SIG-M5 treated with dmso at 0.1 percent for 504 hours (cell line): ENCODE results near the gene HEXIM1.
"Not testable (repeated sequence)": the region's sequence is repeated elsewhere in the genome, so short reads cannot be mapped to it uniquely, and the experiment has no call there.

Source experiments
- DNase-seq: peaks from one replicate; lab custom pipeline; 2025; ENCODE audit not compliant: unreplicated experiment; lab: John Stamatoyannopoulos, UW

The HEXIM1 gene

GRCh38 chr17:45112559-45113423 is 35.5 kb upstream of the HEXIM1 start:
- DNase-seq = no peak

GRCh38 chr17:45113424-45113754 is 34.9 kb upstream of the HEXIM1 start:
- DNase-seq = no peak

GRCh38 chr17:45114117-45114932 is 34.0 kb upstream of the HEXIM1 start:
- no peak for DNase-seq

- no peak for DNase-seq
Measured at GRCh38 chr17:45115015-45115625, 33.2 kb upstream of the HEXIM1 start.

- DNase-seq = no peak
Measured at GRCh38 chr17:45115871-45116270, 32.4 kb upstream of the HEXIM1 start.

GRCh38 chr17:45116434-45117016 is 31.8 kb upstream of the HEXIM1 start:
- DNase-seq = no peak

- DNase-seq = no peak
Measured at GRCh38 chr17:45117334-45117733, 30.9 kb upstream of the HEXIM1 start.

GRCh38 chr17:45117848-45118646 is 30.2 kb upstream of the HEXIM1 start:
- DNase-seq = no peak

GRCh38 chr17:45118691-45119090 is 29.6 kb upstream of the HEXIM1 start:
- no peak for DNase-seq

GRCh38 chr17:45119964-45120363 is 28.3 kb upstream of the HEXIM1 start:
- no peak for DNase-seq

- no peak for DNase-seq
Measured at GRCh38 chr17:45120558-45120957, 27.7 kb upstream of the HEXIM1 start.

- no peak for DNase-seq
Measured at GRCh38 chr17:45121055-45121454, 27.2 kb upstream of the HEXIM1 start.

GRCh38 chr17:45123076-45123770 is 25.1 kb upstream of the HEXIM1 start:
- DNase-seq = no peak

GRCh38 chr17:45123930-45124796 is 24.1 kb upstream of the HEXIM1 start:
- DNase-seq = peak; percentile 78

GRCh38 chr17:45124797-45125122 is 23.5 kb upstream of the HEXIM1 start:
- DNase-seq = not testable (repeated sequence)

- no peak for DNase-seq
Measured at GRCh38 chr17:45125509-45125908, 22.8 kb upstream of the HEXIM1 start.

GRCh38 chr17:45127207-45127547 is 21.1 kb upstream of the HEXIM1 start:
- no peak for DNase-seq

GRCh38 chr17:45127548-45128300 is 20.6 kb upstream of the HEXIM1 start:
- no peak for DNase-seq

- no peak for DNase-seq
Measured at GRCh38 chr17:45128331-45128730, 19.9 kb upstream of the HEXIM1 start.
